ENCODE results near the gene CCNB3. TPM values are rescaled to one million over a fixed set of nuclear protein-coding genes. Genes with fewer than 3 reads are reported as not detected.

The CCNB3 gene
- total and polyA plus RNA-seq, 4 experiments from 2014 or later, result 0.09 to 0.17 TPM; not detected in 2

- Mint-ChIP-seq H3K4me3 (no peak overlapping the region), H3K9me3 (no peaks in the 10 kb centered on the region), H3K27me3 (no peaks in the 10 kb centered on the region), H3K4me1 (no peaks in the 10 kb centered on the region), H3K36me3 (no peaks in the 10 kb centered on the region), H3K27ac (no peak overlapping the region)
- no peak overlapping the region for H3K27ac ChIP-seq (ENCODE audit: low read depth, low read length)
- CTCF ChIA-PET (ENCODE audit: partially characterized antibody), result no interaction called here
- no peaks in the 10 kb centered on the region for H3K4me1 ChIP-seq (ENCODE audit: insufficient read depth, low read length)
- POLR2A ChIA-PET (ENCODE audit: partially characterized antibody), result no interaction called here
- H3K4me3 ChIP-seq (ENCODE audit: low read length in 2 of 2), result no peak overlapping the region
- DNase-seq, result no peak
- no peaks in the 10 kb centered on the region for H3K27me3 ChIP-seq (ENCODE audit: insufficient read depth, low read length)
- H3K36me3 ChIP-seq (ENCODE audit: insufficient read depth, low read length), result no peaks in the 10 kb centered on the region
- intact Hi-C loops (cut with micrococcal nuclease), result no loop called here
- H3K9me3 ChIP-seq (ENCODE audit: control insufficient read depth in 1 of 2, low read length in 2 of 2), result no peaks in the 10 kb centered on the region
Measured at GRCh38 chrX:50375481-50376267, 171.1 kb downstream of the CCNB3 start.

- Mint-ChIP-seq H3K27ac (no peak overlapping the region), H3K4me1 (no peaks in the 10 kb centered on the region), H3K36me3 (no peaks in the 10 kb centered on the region), H3K27me3 (peaks cover 0 to 2% of the 10 kb centered on the region in 2 donors), H3K9me3 (no peaks in the 10 kb centered on the region), H3K4me3 (no peak overlapping the region)
- ChIA-PET CTCF (ENCODE audit: partially characterized antibody) (no interaction called here), POLR2A (ENCODE audit: partially characterized antibody) (no interaction called here)
- H3K27ac ChIP-seq (ENCODE audit: low read depth, low read length), result no peak overlapping the region
- no peak for DNase-seq
- no peaks in the 10 kb centered on the region for H3K9me3 ChIP-seq (ENCODE audit: control insufficient read depth in 1 of 2, low read length in 2 of 2)
- no peaks in the 10 kb centered on the region for H3K4me1 ChIP-seq (ENCODE audit: insufficient read depth, low read length)
- no peaks in the 10 kb centered on the region for H3K27me3 ChIP-seq (ENCODE audit: insufficient read depth, low read length)
- no peaks in the 10 kb centered on the region for H3K36me3 ChIP-seq (ENCODE audit: insufficient read depth, low read length)
- H3K4me3 ChIP-seq (ENCODE audit: low read length in 2 of 2), result no peak overlapping the region
- intact Hi-C loops (cut with micrococcal nuclease), result no loop called here
Measured at GRCh38 chrX:50381729-50382415, 177.3 kb downstream of the CCNB3 start.

GRCh38 chrX:50386520-50386919 lies 182.0 kb downstream of the CCNB3 start:
- H3K9me3 Mint-ChIP-seq, result peaks cover 0 to 1% (median 0%) of the 10 kb centered on the region in 8 donors
- H3K9me3 ChIP-seq (ENCODE audit: control insufficient read depth in 1 of 2, low read length in 2 of 2), result no peaks in the 10 kb centered on the region
- no peak for DNase-seq
- no peaks in the 10 kb centered on the region for H3K27me3 ChIP-seq (ENCODE audit: insufficient read depth, low read length)
- no peak overlapping the region for H3K27ac Mint-ChIP-seq
- no peak overlapping the region for H3K27ac ChIP-seq (ENCODE audit: low read depth, low read length)
- peaks cover 2 to 3% of the 10 kb centered on the region in 2 donors for H3K27me3 Mint-ChIP-seq
- H3K4me3 ChIP-seq (ENCODE audit: low read length in 2 of 2), result no peak overlapping the region
- POLR2A ChIA-PET (ENCODE audit: partially characterized antibody), result no interaction called here
- H3K36me3 Mint-ChIP-seq, result no peaks in the 10 kb centered on the region
- H3K4me3 Mint-ChIP-seq, result no peak overlapping the region
- CTCF ChIA-PET (ENCODE audit: partially characterized antibody), result no interaction called here
- no peaks in the 10 kb centered on the region for H3K4me1 ChIP-seq (ENCODE audit: insufficient read depth, low read length)
- intact Hi-C loops (cut with micrococcal nuclease), result no loop called here
- no peaks in the 10 kb centered on the region for H3K36me3 ChIP-seq (ENCODE audit: insufficient read depth, low read length)
- no peaks in the 10 kb centered on the region for H3K4me1 Mint-ChIP-seq

GRCh38 chrX:50393902-50394301 lies 189.3 kb downstream of the CCNB3 start:
- intact Hi-C loops (cut with micrococcal nuclease), result no loop called here
- Mint-ChIP-seq H3K4me1 (no peaks in the 10 kb centered on the region), H3K27me3 (peaks cover 2 to 8% of the 10 kb centered on the region in 2 donors), H3K27ac (no peak overlapping the region), H3K36me3 (no peaks in the 10 kb centered on the region), H3K4me3 (no peak overlapping the region), H3K9me3 (peaks cover 0 to 2% (median 0%) of the 10 kb centered on the region in 8 donors)
- H3K9me3 ChIP-seq (ENCODE audit: control insufficient read depth in 1 of 2, low read length in 2 of 2), result no peaks in the 10 kb centered on the region
- ChIA-PET CTCF (ENCODE audit: partially characterized antibody) (no interaction called here), POLR2A (ENCODE audit: partially characterized antibody) (no interaction called here)
- DNase-seq, result no peak
- no peak overlapping the region for H3K4me3 ChIP-seq (ENCODE audit: low read length in 2 of 2)
- H3K27me3 ChIP-seq (ENCODE audit: insufficient read depth, low read length), result no peaks in the 10 kb centered on the region
- no peaks in the 10 kb centered on the region for H3K36me3 ChIP-seq (ENCODE audit: insufficient read depth, low read length)
- H3K27ac ChIP-seq (ENCODE audit: low read depth, low read length), result no peak overlapping the region
- H3K4me1 ChIP-seq (ENCODE audit: insufficient read depth, low read length), result no peaks in the 10 kb centered on the region

Other genes starting within 250 kb of the CCNB3 start
- not detected for gene AKAP4, start 3.8 kb upstream of the CCNB3 start, total RNA-seq
- gene AKAP4, start 3.8 kb upstream of the CCNB3 start, polyA plus RNA-seq, result not detected

Measured in CD4-positive, alpha-beta memory T cell (primary cell).